ENCODE data around the gene LCN6. TPM values are rescaled to one million over a fixed set of nuclear protein-coding genes. Genes with fewer than 3 reads are reported as not detected.
"Not testable (repeated sequence)": the region's sequence is repeated elsewhere in the genome, so short reads cannot be mapped to it uniquely, and the experiment has no call there.

LCN6 gene
- total and polyA plus RNA-seq, 12 donors: 1.5 to 261 (median 4.6) TPM

GRCh38 chr9:136707849-136708517 is 40.3 kb downstream of the LCN6 start:
- WGBS, 2 donors: 81 to 84% methylated on average over 22 of the region's 22 CpGs

GRCh38 chr9:136707011-136707410 is 41.3 kb downstream of the LCN6 start:
- peaks cover 0 to 18% (median 0%) of the 10 kb centered on the region in 7 donors for H3K27me3 ChIP-seq
- no peaks in the 10 kb centered on the region for H3K36me3 ChIP-seq
- peaks cover 3 to 8% (median 6%) of the 10 kb centered on the region in 9 donors for H3K4me1 ChIP-seq
- ATAC-seq (no peak), DNase-seq (no peak)
- TF ChIP-seq CTCF (IDR thresholded peaks at IDR 0.05): no peak
- 96 to 97% methylated on average over 7 of the region's 7 CpGs for WGBS, 2 donors
- H3K4me3 ChIP-seq: no peak overlapping the region
- intact Hi-C loops (cut with DNase I): no loop called here
- no peaks in the 10 kb centered on the region for H3K9me3 ChIP-seq
- no peak overlapping the region for H3K27ac ChIP-seq

More at GRCh38 chr9:136707849-136708517, 40.3 kb downstream of the LCN6 start:
- H3K4me3 ChIP-seq: no peak overlapping the region
- H3K27ac ChIP-seq: no peak overlapping the region
- H3K4me1 ChIP-seq: peaks cover 5 to 15% (median 12%) of the 10 kb centered on the region in 9 donors
- ATAC-seq: no peak
- H3K27me3 ChIP-seq: peaks cover 0 to 24% (median 0%) of the 10 kb centered on the region in 7 donors
- no peak for DNase-seq
- H3K36me3 ChIP-seq: no peaks in the 10 kb centered on the region
- intact Hi-C loops (cut with DNase I): no loop called here
- TF ChIP-seq CTCF (IDR thresholded peaks at IDR 0.05): no peak
- H3K9me3 ChIP-seq: no peaks in the 10 kb centered on the region

GRCh38 chr9:136705564-136705963 is 42.8 kb downstream of the LCN6 start:
- no peak overlapping the region for H3K4me3 ChIP-seq
- no peaks in the 10 kb centered on the region for H3K36me3 ChIP-seq
- no peak overlapping the region for H3K27ac ChIP-seq
- 71 to 81% methylated on average over 7 of the region's 7 CpGs for whole genome bisulfite sequencing, 2 donors
- no peaks in the 10 kb centered on the region for H3K9me3 ChIP-seq
- peaks cover 0 to 18% (median 4%) of the 10 kb centered on the region in 7 donors for H3K27me3 ChIP-seq
- TF ChIP-seq CTCF (IDR thresholded peaks at IDR 0.05): no peak
- intact Hi-C loops (cut with DNase I): no loop called here
- DNase-seq (no peak), ATAC-seq (no peak)
- peaks cover 0 to 11% (median 4%) of the 10 kb centered on the region in 9 donors for H3K4me1 ChIP-seq

GRCh38 chr9:136704741-136705140 is 43.6 kb downstream of the LCN6 start:
- H3K27ac ChIP-seq; H3K36me3 ChIP-seq; DNase-seq; H3K9me3 ChIP-seq; ATAC-seq; intact Hi-C loops (cut with DNase I); H3K4me3 ChIP-seq: not testable (repeated sequence)
- WGBS, 2 donors: 95 to 96% methylated on average over 8 of the region's 8 CpGs
- Histone ChIP-seq H3K4me1 (peaks cover 0 to 19% (median 4%) of the 10 kb centered on the region in 9 donors), H3K27me3 (peaks cover 0 to 22% (median 6%) of the 10 kb centered on the region in 7 donors)

- ATAC-seq (no peak), DNase-seq (no peak)
- TF ChIP-seq CTCF (IDR thresholded peaks at IDR 0.05): no peak
- Histone ChIP-seq H3K4me1 (peaks cover 0 to 21% (median 4%) of the 10 kb centered on the region in 9 donors), H3K36me3 (no peaks in the 10 kb centered on the region), H3K9me3 (no peaks in the 10 kb centered on the region), H3K4me3 (no peak overlapping the region), H3K27ac (no peak overlapping the region), H3K27me3 (peaks cover 0 to 25% (median 6%) of the 10 kb centered on the region in 7 donors)
- WGBS, 2 donors: 82 to 87% methylated on average over 12 of the region's 12 CpGs
- intact Hi-C loops (cut with DNase I): no loop called here
Measured at GRCh38 chr9:136703276-136703860, 45.0 kb downstream of the LCN6 start.

All from heart right ventricle (tissue), 16 donors.